PC-3 (cell line): ENCODE measurements around the gene TEAD4. TPM values are rescaled to one million over a fixed set of nuclear protein-coding genes. Genes with fewer than 3 reads are reported as not detected.

Experiments
- ATAC-seq: fragments of 200-7000 bp; cut with Tn5 transposase; 2 replicates; pipeline ENCODE4 v1.9.1; 2020; ENCODE audit warnings: mild to moderate bottlenecking, moderate library complexity
- BruUV-seq: library from RNA; stranded (reverse); fragments of 400-500 nt; replicated peaks from 2 replicates; lab custom pipeline; 2021; lab: Mats Ljungman, UMichigan
- CTCF ChIA-PET: fragments of 300-600 bp; sonication (Branson Sonifier 250); formaldehyde crosslinking; loops from one replicate; lab custom pipeline; 2022; ENCODE audit warnings: antibody characterized with exemption; lab: Charles Lee
- POLR2A ChIA-PET: fragments of 300-600 bp; sonication (Branson Sonifier 250); formaldehyde crosslinking; loops from one replicate; lab custom pipeline; 2022; ENCODE audit warnings: antibody characterized with exemption; ENCODE audit not compliant: unreplicated experiment; lab: Charles Lee
- DNase-seq: peaks from one replicate; pipeline ENCODE4 v3.0.0-alpha.2; 2015
- H2AFZ ChIP-seq: fragments of 300-600 bp; sonication (generic); 2 replicates; pipeline ENCODE4 v1.6.0; 2016; ENCODE audit warnings: antibody characterized with exemption, low read length
- H3F3A ChIP-seq: fragments of 300-600 bp; sonication (generic); one replicate; pipeline ENCODE4 v1.6.0; 2017; ENCODE audit warnings: antibody characterized with exemption, low read length, control low read depth, mild to moderate bottlenecking; ENCODE audit not compliant: unreplicated experiment
- H3K27ac ChIP-seq: fragments of 300-600 bp; sonication (generic); 2 replicates; pipeline ENCODE4 v1.5.1; 2016; ENCODE audit warnings: mild to moderate bottlenecking, low read length
- H3K27me3 ChIP-seq: fragments of 300-600 bp; sonication (generic); 2 replicates; pipeline ENCODE4 v1.6.1; 2016; ENCODE audit warnings: low read length, mixed read lengths
- H3K36me3 ChIP-seq: fragments of 300-600 bp; sonication (generic); 2 replicates; pipeline ENCODE4 v1.6.1; 2016; ENCODE audit warnings: low read depth, mixed run types, low read length, mixed read lengths
- H3K4me1 ChIP-seq: fragments of 300-600 bp; sonication (generic); 2 replicates; pipeline ENCODE4 v1.5.1; 2016; ENCODE audit warnings: low read length; ENCODE audit not compliant: insufficient read depth
- H3K4me2 ChIP-seq: fragments of 300-600 bp; sonication (generic); 2 replicates; pipeline ENCODE4 v1.6.0; 2016; ENCODE audit warnings: low read length
- H3K4me3 ChIP-seq: fragments of 300-600 bp; sonication (generic); 2 replicates; pipeline ENCODE4 v1.5.1; 2016; ENCODE audit warnings: mild to moderate bottlenecking, low read length, mixed read lengths
- H3K79me2 ChIP-seq: fragments of 300-600 bp; sonication (generic); 2 replicates; pipeline ENCODE4 v1.6.1; 2017; ENCODE audit warnings: low read length, mixed read lengths
- H3K9ac ChIP-seq: fragments of 300-600 bp; sonication (generic); 2 replicates; pipeline ENCODE4 v1.6.0; 2016; ENCODE audit warnings: mild to moderate bottlenecking, low read length
- H3K9me2 ChIP-seq: fragments of 300-600 bp; sonication (generic); replicated peaks from 2 replicates; pipeline ENCODE4 v1.6.1; 2016; ENCODE audit warnings: mixed run types, low read length, mixed read lengths
- H3K9me3 ChIP-seq: fragments of 300-600 bp; sonication (generic); 2 replicates; pipeline ENCODE4 v1.6.1; 2016; ENCODE audit warnings: low read length, mixed read lengths
- H4K20me1 ChIP-seq: fragments of 300-600 bp; sonication (generic); 2 replicates; pipeline ENCODE4 v1.6.1; 2016; ENCODE audit warnings: low read length, mixed read lengths
- CTCF ChIP-seq: fragments of 300-600 bp; sonication (generic); conservative IDR thresholded peaks from 2 replicates; pipeline ENCODE4 v1.5.1; 2017; ENCODE audit warnings: antibody characterized with exemption, low read depth, mild to moderate bottlenecking, low read length
- EZH2 ChIP-seq: fragments of 300-600 bp; sonication (generic); IDR thresholded peaks from one replicate; pipeline ENCODE4 v1.6.1; 2017; ENCODE audit warnings: antibody characterized with exemption, mild to moderate bottlenecking, low read length; ENCODE audit not compliant: unreplicated experiment
- EZH2phosphoT487 ChIP-seq: fragments of 300-600 bp; sonication (generic); IDR thresholded peaks from 2 replicates; pipeline ENCODE4 v1.6.1; 2018; ENCODE audit warnings: mild to moderate bottlenecking, antibody characterized with exemption, low read length, borderline replicate concordance
- intact Hi-C: fragments of 100-400 bp; cut with micrococcal nuclease; formaldehyde crosslinking; loops from 2 replicates; pipeline ENCODE4 v1.9.0; 2023
- total RNA-seq: library from RNA; depleted of rRNA; stranded (reverse); fragments of >200 nt; gene quantifications from 2 replicates; pipeline ENCODE4 v1.2.3, GENCODE V29; 2014

The TEAD4 gene
- total RNA-seq, 1 experiment from 2014 or later: 22.3 TPM

DNA sequence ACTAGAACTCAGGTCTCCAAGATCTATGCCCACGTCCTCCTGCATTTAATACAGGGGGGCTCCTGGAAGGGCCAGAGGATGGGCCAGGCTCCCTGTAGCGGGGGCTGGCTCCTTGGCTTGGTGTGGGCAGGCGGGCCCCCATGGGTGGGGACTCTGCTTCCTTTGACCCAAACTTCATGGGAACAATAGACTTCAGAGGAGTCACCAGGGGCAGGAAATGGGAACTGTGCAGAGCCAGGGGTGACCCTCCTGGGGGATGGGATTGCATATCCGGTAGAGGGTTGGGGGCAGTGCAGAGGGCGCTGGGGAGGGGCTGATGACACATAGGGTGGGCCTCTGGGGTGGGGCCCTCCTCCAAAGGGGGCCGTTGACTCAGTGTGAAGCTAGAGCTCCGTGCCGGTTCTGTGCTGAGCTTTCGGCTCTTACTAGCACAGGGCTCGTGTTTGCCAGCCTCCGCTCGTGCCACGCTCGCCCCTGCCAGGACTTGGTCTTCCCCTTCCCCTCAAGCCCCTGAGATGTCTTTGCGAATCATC, 4.6 kb downstream of the TEAD4 start:
- BruUV-seq: no TSS peak
- no peaks in the 10 kb centered on the region for H3F3A ChIP-seq
- no peaks in the 10 kb centered on the region for H3K9me2 ChIP-seq
- no peak overlapping the region for H3K4me2 ChIP-seq
- DNase-seq (no peak), ATAC-seq (no peak)
- no peaks in the 10 kb centered on the region for H3K36me3 ChIP-seq
- no peaks in the 10 kb centered on the region for H3K27me3 ChIP-seq
- POLR2A ChIA-PET: no interaction called here
- H4K20me1 ChIP-seq: peaks cover 13% of the 10 kb centered on the region; the same call in 1 of the 2 replicates
- no peak overlapping the region for H3K4me3 ChIP-seq
- H3K27ac ChIP-seq: no peak overlapping the region
- H2AFZ ChIP-seq: no peak overlapping the region
- TF ChIP-seq CTCF: no peak
- no peak for TF ChIP-seq EZH2phosphoT487
- no peak for TF ChIP-seq EZH2
- H3K79me2 ChIP-seq: peaks cover 66% of the 10 kb centered on the region
- H3K9ac ChIP-seq: no peak overlapping the region
- intact Hi-C loops: no loop called here
- CTCF ChIA-PET: no interaction called here
- H3K9me3 ChIP-seq: no peaks in the 10 kb centered on the region
- peaks cover 9% of the 10 kb centered on the region for H3K4me1 ChIP-seq

DNA sequence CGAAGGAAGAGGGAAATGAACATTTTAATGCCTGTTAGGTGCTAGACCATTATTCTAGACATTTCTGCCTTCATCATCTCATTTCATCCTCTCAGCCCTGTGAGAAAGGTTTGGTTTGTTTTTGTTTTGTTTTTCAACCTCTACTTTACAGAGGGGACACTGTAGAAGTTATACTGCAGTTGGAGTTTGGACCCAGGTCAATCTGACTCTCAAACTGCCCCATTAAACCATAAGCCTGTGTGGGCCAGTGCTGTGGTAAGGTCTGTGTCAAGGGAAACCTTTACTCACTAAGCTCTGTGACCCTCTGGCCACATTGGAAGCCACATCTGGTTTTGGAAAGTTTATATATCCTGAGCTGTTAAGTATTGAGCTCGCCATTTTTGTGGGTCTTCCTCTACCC, 8.5 kb downstream of the TEAD4 start:
- H3K27ac ChIP-seq: no peak overlapping the region
- H3K9me3 ChIP-seq: no peaks in the 10 kb centered on the region
- intact Hi-C loops: no loop called here
- CTCF ChIA-PET: no interaction called here
- DNase-seq: no peak
- no TSS peak for BruUV-seq
- no peaks in the 10 kb centered on the region for H3K4me1 ChIP-seq
- H3K27me3 ChIP-seq: no peaks in the 10 kb centered on the region
- H4K20me1 ChIP-seq: no peaks in the 10 kb centered on the region
- TF ChIP-seq EZH2: no peak
- TF ChIP-seq CTCF: no peak
- no peak for TF ChIP-seq EZH2phosphoT487
- no peak overlapping the region for H2AFZ ChIP-seq
- H3K79me2 ChIP-seq: peaks cover 44% of the 10 kb centered on the region
- H3K4me2 ChIP-seq: no peak overlapping the region
- H3K4me3 ChIP-seq: no peak overlapping the region
- no peaks in the 10 kb centered on the region for H3F3A ChIP-seq
- no peak overlapping the region for H3K9ac ChIP-seq
- H3K36me3 ChIP-seq: no peaks in the 10 kb centered on the region
- H3K9me2 ChIP-seq: no peaks in the 10 kb centered on the region
- no peak for ATAC-seq
- POLR2A ChIA-PET: no interaction called here

GRCh38 chr12:2970744-2971143, 11.5 kb downstream of the TEAD4 start:
- Histone ChIP-seq H3K4me2 (no peak overlapping the region), H3F3A (no peaks in the 10 kb centered on the region), H3K79me2 (peaks cover 18% of the 10 kb centered on the region), H3K9me3 (no peaks in the 10 kb centered on the region), H2AFZ (no peak overlapping the region), H3K9ac (no peak overlapping the region), H4K20me1 (no peaks in the 10 kb centered on the region), H3K27ac (no peak overlapping the region), H3K36me3 (no peaks in the 10 kb centered on the region), H3K9me2 (no peaks in the 10 kb centered on the region), H3K4me3 (no peak overlapping the region), H3K27me3 (no peaks in the 10 kb centered on the region), H3K4me1 (no peaks in the 10 kb centered on the region)
- CTCF ChIA-PET: interaction anchor here (0.6 kb wide), 1 partner anchor 71 kb away, joined by 3 read pairs; no protein-coding TSS in a partner anchor
- BruUV-seq: no TSS peak
- intact Hi-C loops: no loop called here
- POLR2A ChIA-PET: no interaction called here
- ATAC-seq (no peak), DNase-seq (no peak)
- TF ChIP-seq EZH2phosphoT487: no peak
- no peak for TF ChIP-seq EZH2
- no peak for TF ChIP-seq CTCF
